ENCODE data around the gene SPOCK3.

SPOCK3 gene

GRCh38 chr4:167176723-167177367 is 57.4 kb downstream of the SPOCK3 start:
- Histone ChIP-seq H3K4me2 (ENCODE audit: insufficient read depth, low read length) (no peak overlapping the region), H3K27me3 (ENCODE audit: insufficient read depth, low read length, poor library complexity) (no peaks in the 10 kb centered on the region), H3K9ac (ENCODE audit: low read depth, low read length) (no peak overlapping the region), H4K20me1 (ENCODE audit: insufficient read depth, low read length) (no peaks in the 10 kb centered on the region), H3K4me3 (ENCODE audit: low read depth in 1 of 2, low read length in 2 of 2) (no peak overlapping the region), H2AFZ (ENCODE audit: low read depth, low read length) (no peak overlapping the region), H3K9me3 (ENCODE audit: insufficient read depth, low read length, severe bottlenecking) (no peaks in the 10 kb centered on the region), H3K4me1 (ENCODE audit: insufficient read depth, low read length) (no peaks in the 10 kb centered on the region), H3K79me2 (ENCODE audit: insufficient read depth, low read length) (no peaks in the 10 kb centered on the region), H3K36me3 (ENCODE audit: insufficient read depth, low read length) (no peaks in the 10 kb centered on the region), H3K27ac (ENCODE audit: low read length) (no peak overlapping the region)
- TF ChIP-seq CTCF (IDR thresholded peaks at IDR 0.05; ENCODE audit: borderline replicate concordance, extremely low read depth, low read length, poor library complexity, severe bottlenecking) (no peak), EZH2 (IDR thresholded peaks at IDR 0.05; ENCODE audit: borderline replicate concordance, low read depth, low read length, severe bottlenecking) (no peak)
- ATAC-seq (ENCODE audit: insufficient read depth, low read depth) (no peak), DNase-seq (no peak)

DNA sequence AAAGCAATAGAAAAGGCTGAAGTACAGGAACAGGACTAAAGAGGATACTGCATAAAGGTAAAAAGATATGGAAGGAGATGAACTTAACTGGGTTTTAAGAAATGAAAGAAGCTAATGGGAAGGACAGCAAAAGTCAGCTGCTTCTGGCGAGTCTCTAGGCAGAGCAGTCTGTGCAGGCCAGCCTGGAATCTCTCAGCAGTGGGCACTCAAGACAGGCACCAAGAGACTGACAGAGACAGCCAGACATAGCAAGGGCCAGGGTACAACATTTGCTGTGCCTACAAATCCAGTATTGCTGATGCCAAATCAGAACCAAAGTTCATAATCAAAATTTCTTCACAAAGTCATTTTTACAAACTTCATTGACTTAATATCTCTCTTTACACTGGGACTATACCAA is 62.4 kb downstream of the SPOCK3 start:
- ATAC-seq (ENCODE audit: insufficient read depth, low read depth): no peak
- Histone ChIP-seq H4K20me1 (ENCODE audit: insufficient read depth, low read length) (no peaks in the 10 kb centered on the region), H3K27ac (ENCODE audit: low read length) (no peak overlapping the region), H3K4me2 (ENCODE audit: insufficient read depth, low read length) (no peak overlapping the region), H3K36me3 (ENCODE audit: insufficient read depth, low read length) (no peaks in the 10 kb centered on the region), H3K27me3 (ENCODE audit: insufficient read depth, low read length, poor library complexity) (no peaks in the 10 kb centered on the region), H3K4me3 (ENCODE audit: low read depth in 1 of 2, low read length in 2 of 2) (no peak overlapping the region), H3K9me3 (ENCODE audit: insufficient read depth, low read length, severe bottlenecking) (no peaks in the 10 kb centered on the region), H3K4me1 (ENCODE audit: insufficient read depth, low read length) (no peaks in the 10 kb centered on the region), H3K79me2 (ENCODE audit: insufficient read depth, low read length) (no peaks in the 10 kb centered on the region), H2AFZ (ENCODE audit: low read depth, low read length) (no peak overlapping the region), H3K9ac (ENCODE audit: low read depth, low read length) (no peak overlapping the region)
- TF ChIP-seq EZH2 (IDR thresholded peaks at IDR 0.05; ENCODE audit: borderline replicate concordance, low read depth, low read length, severe bottlenecking): no peak
- no peak for DNase-seq

DNA sequence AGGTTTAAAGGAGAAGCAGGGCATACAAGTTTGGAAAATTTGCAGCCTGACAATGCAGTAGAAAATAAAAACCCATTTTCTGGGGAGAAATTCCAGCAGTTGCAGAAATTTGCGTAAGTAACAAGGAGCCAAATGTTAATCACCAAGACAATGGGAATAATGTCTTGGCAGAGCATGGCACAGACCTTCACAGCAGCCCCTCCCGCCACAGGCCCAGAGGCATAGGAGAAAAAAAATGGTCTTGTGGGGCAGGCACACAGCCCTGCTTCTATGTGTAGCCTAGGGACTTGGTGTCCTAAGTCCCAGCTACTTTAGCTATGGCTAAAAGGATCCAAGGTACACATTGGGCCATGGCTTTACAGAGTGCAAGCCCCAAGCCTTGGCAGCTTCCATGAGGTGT is 65.7 kb downstream of the SPOCK3 start:
- Histone ChIP-seq H3K36me3 (ENCODE audit: insufficient read depth, low read length) (no peaks in the 10 kb centered on the region), H4K20me1 (ENCODE audit: insufficient read depth, low read length) (no peaks in the 10 kb centered on the region), H3K4me2 (ENCODE audit: insufficient read depth, low read length) (no peak overlapping the region), H3K27ac (ENCODE audit: low read length) (no peak overlapping the region), H2AFZ (ENCODE audit: low read depth, low read length) (no peak overlapping the region), H3K79me2 (ENCODE audit: insufficient read depth, low read length) (no peaks in the 10 kb centered on the region), H3K9ac (ENCODE audit: low read depth, low read length) (no peak overlapping the region), H3K27me3 (ENCODE audit: insufficient read depth, low read length, poor library complexity) (no peaks in the 10 kb centered on the region), H3K4me3 (ENCODE audit: low read depth in 1 of 2, low read length in 2 of 2) (no peak overlapping the region), H3K4me1 (ENCODE audit: insufficient read depth, low read length) (no peaks in the 10 kb centered on the region), H3K9me3 (ENCODE audit: insufficient read depth, low read length, severe bottlenecking) (no peaks in the 10 kb centered on the region)
- DNase-seq (no peak), ATAC-seq (ENCODE audit: insufficient read depth, low read depth) (no peak)
- no peak for TF ChIP-seq CTCF (IDR thresholded peaks at IDR 0.05; ENCODE audit: borderline replicate concordance, extremely low read depth, low read length, poor library complexity, severe bottlenecking)
- TF ChIP-seq EZH2 (IDR thresholded peaks at IDR 0.05; ENCODE audit: borderline replicate concordance, low read depth, low read length, severe bottlenecking): no peak

- H3K36me3 ChIP-seq (ENCODE audit: insufficient read depth, low read length): no peaks in the 10 kb centered on the region
- H3K4me1 ChIP-seq (ENCODE audit: insufficient read depth, low read length): no peaks in the 10 kb centered on the region
- no peak overlapping the region for H3K4me2 ChIP-seq (ENCODE audit: insufficient read depth, low read length)
- TF ChIP-seq CTCF (IDR thresholded peaks at IDR 0.05; ENCODE audit: borderline replicate concordance, extremely low read depth, low read length, poor library complexity, severe bottlenecking) (no peak), EZH2 (IDR thresholded peaks at IDR 0.05; ENCODE audit: borderline replicate concordance, low read depth, low read length, severe bottlenecking) (no peak)
- H3K27ac ChIP-seq (ENCODE audit: low read length): no peak overlapping the region
- H3K9ac ChIP-seq (ENCODE audit: low read depth, low read length): no peak overlapping the region
- no peaks in the 10 kb centered on the region for H3K27me3 ChIP-seq (ENCODE audit: insufficient read depth, low read length, poor library complexity)
- no peaks in the 10 kb centered on the region for H3K9me3 ChIP-seq (ENCODE audit: insufficient read depth, low read length, severe bottlenecking)
- DNase-seq (no peak), ATAC-seq (ENCODE audit: insufficient read depth, low read depth) (no peak)
- no peak overlapping the region for H2AFZ ChIP-seq (ENCODE audit: low read depth, low read length)
- no peaks in the 10 kb centered on the region for H3K79me2 ChIP-seq (ENCODE audit: insufficient read depth, low read length)
- H4K20me1 ChIP-seq (ENCODE audit: insufficient read depth, low read length): no peaks in the 10 kb centered on the region
- H3K4me3 ChIP-seq (ENCODE audit: low read depth in 1 of 2, low read length in 2 of 2): no peak overlapping the region
These were observed 83.7 kb downstream of the SPOCK3 start for GRCh38 chr4:167150587-167150986.

All from DND-41 (cell line).